SK-N-MC (cell line): Measurements from ENCODE around the gene CACNA1C.

Experiments
- EZH2 ChIP-seq: fragments of 200-600 bp; sonication (generic); IDR thresholded peaks from one replicate; pipeline ENCODE4 v1.6.1; 2017; ENCODE audit warnings: antibody characterized with exemption
- FOXP2 ChIP-seq: optimal IDR thresholded peaks from 2 replicates; pipeline ENCODE3; 2011; ENCODE audit warnings: mild to moderate bottlenecking, moderate library complexity; ENCODE audit not compliant: insufficient read depth; ENCODE audit errors: extremely low read length, control extremely low read depth
- POLR2AphosphoS5 ChIP-seq: IDR thresholded peaks from 2 replicates; pipeline ENCODE4 v1.6.1; 2012; ENCODE audit warnings: mild to moderate bottlenecking, low read depth, low read length, borderline replicate concordance

DNA sequence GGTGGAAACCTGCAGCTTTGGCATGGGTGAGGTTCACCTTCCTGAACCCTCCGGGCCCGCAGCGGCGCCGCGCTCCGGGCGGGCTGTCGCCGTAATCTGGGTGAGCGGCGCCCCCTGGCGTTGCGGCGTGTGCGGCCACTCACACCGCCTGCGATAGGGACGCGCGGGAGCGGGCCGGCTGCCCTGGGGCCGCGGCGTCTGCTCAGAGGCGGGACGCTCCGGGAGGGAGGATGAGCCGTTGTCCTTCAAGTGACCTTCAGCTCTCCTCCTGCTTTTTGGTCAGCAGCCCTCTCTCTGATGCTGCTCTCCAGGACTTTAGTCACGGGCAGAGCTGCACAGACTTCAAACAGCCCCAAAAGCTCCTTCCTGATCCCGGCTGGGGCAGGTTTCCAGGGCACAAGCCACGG is 530.3 kb downstream of the CACNA1C start:
- TF ChIP-seq FOXP2 (no peak), EZH2 (no peak), POLR2AphosphoS5 (no peak)
